ENCODE results near the gene KCNH8.
A peak's percentile ranks its signal among the peaks of the same experiment; 100 is the strongest.
"Not testable (repeated sequence)": the region's sequence is repeated elsewhere in the genome, so short reads cannot be mapped to it uniquely, and the experiment has no call there.

The KCNH8 gene

DNA sequence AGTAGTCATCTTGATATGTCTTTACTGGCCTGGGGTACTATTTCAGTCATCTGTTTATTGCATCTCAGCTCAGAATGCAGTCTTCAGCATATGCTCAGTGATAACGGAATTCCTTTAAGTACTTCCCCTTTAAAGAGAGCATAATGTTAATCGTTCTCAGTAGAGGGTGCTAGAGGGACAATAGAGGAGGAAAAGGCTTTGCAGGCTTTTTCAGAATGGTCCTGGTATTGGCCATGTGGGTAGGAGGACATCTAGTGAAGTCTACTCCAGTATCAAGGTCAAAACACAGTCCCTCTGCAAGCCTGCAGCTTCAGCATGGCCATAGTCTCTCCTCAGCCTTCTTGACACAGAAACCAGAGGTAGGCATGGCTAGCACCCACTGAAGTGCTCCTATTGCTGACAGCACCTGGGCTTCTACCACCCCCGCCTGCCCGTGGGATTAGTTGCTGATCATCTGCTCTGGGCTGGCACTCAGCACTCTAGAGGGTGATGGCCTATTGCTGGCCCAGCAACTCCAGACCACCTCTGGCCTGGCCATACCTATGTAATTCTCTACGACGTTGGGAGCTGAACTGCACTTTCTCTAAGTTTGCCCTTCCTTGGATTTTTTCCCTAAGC is 65.4 kb downstream of the KCNH8 start:
- H3K27ac Mint-ChIP-seq: no peak overlapping the region
- ATAC-seq (replicated peaks) (peak; percentile 83 to 90), DNase-seq (no peak)
- H3K4me1 Mint-ChIP-seq: peaks cover 5 to 9% of the 10 kb centered on the region in 2 donors
- H3K36me3 Mint-ChIP-seq: no peaks in the 10 kb centered on the region
- H3K4me3 Mint-ChIP-seq: no peak overlapping the region
- H3K9me3 Mint-ChIP-seq: no peaks in the 10 kb centered on the region
- no peaks in the 10 kb centered on the region for H3K27me3 Mint-ChIP-seq

DNA sequence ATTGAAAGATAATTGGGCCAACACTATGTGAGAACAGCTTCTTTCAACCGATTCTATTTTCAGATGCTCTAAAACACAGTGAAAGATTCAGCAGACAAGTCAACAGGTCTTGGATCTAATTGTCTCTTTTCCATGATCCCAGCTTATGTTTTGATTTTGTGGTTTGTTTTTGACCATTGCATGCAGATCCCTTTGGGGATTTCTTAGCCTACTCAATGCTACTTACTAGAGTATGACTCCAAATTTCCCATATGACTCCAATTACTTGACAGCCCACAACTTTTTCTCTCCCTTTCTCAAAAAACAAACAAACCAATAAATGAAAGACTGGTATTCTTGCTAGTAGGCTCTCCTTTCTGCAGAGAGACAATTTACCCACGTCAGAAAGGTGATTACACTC is 67.1 kb downstream of the KCNH8 start:
- Mint-ChIP-seq H3K27ac (no peak overlapping the region), H3K9me3 (peaks cover 0 to 1% of the 10 kb centered on the region in 2 donors), H3K4me3 (no peak overlapping the region), H3K27me3 (no peaks in the 10 kb centered on the region), H3K4me1 (peaks cover 5 to 14% of the 10 kb centered on the region in 2 donors), H3K36me3 (no peaks in the 10 kb centered on the region)
- no peak for ATAC-seq (replicated peaks)
- DNase-seq: no peak

DNA sequence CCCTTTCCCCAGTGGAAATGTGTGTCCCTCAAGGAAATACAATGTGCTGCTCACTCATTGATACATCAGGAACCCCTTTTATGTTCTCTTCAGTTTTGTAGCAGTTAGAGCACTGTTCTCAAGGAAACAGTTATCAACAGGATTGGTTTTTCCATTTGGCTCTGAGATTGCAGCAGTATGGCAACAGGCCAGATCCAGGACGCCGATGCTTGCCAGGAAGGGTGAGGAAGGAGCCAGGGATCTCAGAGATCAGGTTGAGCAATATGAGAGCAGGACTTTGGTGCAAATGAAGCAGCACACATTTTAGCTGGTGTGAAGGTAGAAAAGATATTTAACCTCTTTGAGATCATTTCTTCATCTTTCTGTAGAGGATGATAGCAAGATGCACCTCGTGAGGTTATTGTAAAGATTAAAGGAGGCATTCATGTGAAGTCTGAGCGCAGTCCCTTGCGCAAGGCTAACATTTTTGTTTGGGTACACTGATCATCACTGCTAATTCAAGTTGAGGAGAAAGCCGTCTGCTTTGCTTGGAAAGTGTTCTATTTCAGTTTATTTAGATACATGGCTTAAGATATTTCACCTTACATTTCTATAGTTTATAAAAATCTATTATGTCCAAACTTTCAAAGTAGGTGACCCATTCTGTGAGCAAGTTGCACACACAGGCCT is 68.5 kb downstream of the KCNH8 start:
- Mint-ChIP-seq H3K4me3 (no peak overlapping the region), H3K27me3 (no peaks in the 10 kb centered on the region), H3K36me3 (no peaks in the 10 kb centered on the region), H3K27ac (no peak overlapping the region), H3K9me3 (peaks cover 0 to 1% of the 10 kb centered on the region in 2 donors), H3K4me1 (peaks cover 5 to 14% of the 10 kb centered on the region in 2 donors)
- no peak for DNase-seq
- no peak for ATAC-seq (replicated peaks)

DNA sequence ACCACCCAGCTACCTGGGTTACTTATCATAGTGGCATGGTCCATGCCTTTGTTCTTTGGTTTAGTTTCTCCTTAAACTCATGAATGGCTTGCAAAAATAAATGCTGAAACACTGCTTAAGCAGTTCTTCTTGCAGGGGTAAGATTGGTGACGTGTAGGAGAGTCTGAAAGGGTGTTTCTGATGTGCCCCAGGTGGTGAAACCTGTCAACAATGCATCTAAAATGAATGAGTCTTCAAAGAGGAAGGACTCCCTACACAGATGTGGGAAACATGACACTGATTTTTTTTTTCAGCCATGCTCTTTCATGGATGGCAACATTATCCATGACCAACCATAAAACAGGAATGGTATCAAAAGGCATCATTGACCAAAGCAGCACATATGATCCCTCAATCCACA is 72.0 kb downstream of the KCNH8 start:
- ATAC-seq (replicated peaks) (no peak), DNase-seq (no peak)
- H3K9me3 Mint-ChIP-seq: peaks cover 0 to 1% of the 10 kb centered on the region in 2 donors
- H3K27ac Mint-ChIP-seq: no peak overlapping the region
- H3K27me3 Mint-ChIP-seq: no peaks in the 10 kb centered on the region
- no peaks in the 10 kb centered on the region for H3K36me3 Mint-ChIP-seq
- peaks cover 0 to 5% of the 10 kb centered on the region in 2 donors for H3K4me1 Mint-ChIP-seq
- H3K4me3 Mint-ChIP-seq: no peak overlapping the region

DNA sequence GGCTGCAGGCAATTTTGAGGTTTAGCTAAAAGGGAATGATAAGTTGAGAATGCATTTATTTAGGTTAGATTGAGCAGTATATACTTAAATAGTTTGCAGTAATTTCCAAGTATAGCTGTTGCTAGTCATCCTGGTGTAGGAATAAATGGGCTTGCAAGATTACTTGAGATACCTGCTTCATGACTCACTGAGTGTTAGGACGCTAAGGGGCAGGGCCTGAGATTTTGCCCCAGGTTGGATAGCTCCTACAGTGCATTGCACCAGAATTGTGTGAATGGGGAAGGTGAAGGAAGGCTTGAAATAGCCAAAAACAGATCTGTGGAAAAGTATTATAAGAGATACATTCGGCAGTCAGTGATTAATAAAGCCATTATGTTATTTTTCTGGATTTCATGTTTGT is 72.8 kb downstream of the KCNH8 start:
- Mint-ChIP-seq H3K27ac (no peak overlapping the region), H3K36me3 (no peaks in the 10 kb centered on the region), H3K4me3 (no peak overlapping the region), H3K4me1 (peaks cover 0 to 5% of the 10 kb centered on the region in 2 donors), H3K27me3 (no peaks in the 10 kb centered on the region), H3K9me3 (peaks cover 0 to 1% of the 10 kb centered on the region in 2 donors)
- DNase-seq (no peak), ATAC-seq (replicated peaks) (no peak)

DNA sequence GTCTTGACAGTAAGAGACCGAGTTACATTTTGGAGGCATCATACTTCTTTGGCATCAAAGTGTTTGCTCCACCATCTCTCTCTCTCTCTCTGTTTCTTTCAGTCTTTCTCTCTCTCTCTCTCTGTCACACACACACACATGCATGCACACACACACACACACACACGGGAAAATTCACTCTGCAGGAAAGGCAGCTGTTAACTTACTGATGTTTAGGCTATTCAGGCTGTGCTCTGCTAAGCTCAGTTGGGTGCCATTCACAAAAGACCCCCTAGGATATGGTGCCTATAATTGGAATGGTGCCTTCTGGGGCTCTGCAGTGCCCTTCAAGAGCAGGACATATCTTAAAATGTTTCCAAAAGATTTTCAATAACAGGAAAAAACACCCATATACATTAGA is 78.2 kb downstream of the KCNH8 start:
- Mint-ChIP-seq H3K27ac (no peak overlapping the region), H3K4me3 (no peak overlapping the region), H3K36me3 (peaks cover 4 to 9% of the 10 kb centered on the region in 2 donors), H3K4me1 (peaks cover 11 to 20% of the 10 kb centered on the region in 2 donors), H3K9me3 (peaks cover 10 to 11% of the 10 kb centered on the region in 2 donors), H3K27me3 (no peaks in the 10 kb centered on the region)
- ATAC-seq (replicated peaks) (no peak), DNase-seq (no peak)

DNA sequence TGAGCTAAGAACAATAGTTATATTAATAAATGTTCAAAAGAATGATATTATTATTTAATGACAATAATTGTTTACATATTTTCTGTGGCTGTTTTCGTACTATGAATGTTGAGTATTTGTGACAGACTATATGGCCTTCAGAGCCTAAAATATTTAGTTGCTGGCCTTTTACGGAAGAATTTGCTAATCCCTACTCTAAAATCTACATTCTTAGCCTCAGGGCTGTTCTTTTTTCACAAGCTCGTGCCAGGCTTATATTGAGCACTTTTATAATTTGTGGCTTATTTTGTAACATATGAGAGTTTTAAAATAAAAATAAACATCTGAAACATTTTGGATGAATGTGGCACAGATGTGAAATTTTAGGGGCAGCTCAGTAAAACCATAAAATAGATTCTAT is 79.9 kb downstream of the KCNH8 start:
- ATAC-seq (replicated peaks): no peak
- Mint-ChIP-seq H3K4me3 (no peak overlapping the region), H3K9me3 (peaks cover 10 to 11% of the 10 kb centered on the region in 2 donors)

DNA sequence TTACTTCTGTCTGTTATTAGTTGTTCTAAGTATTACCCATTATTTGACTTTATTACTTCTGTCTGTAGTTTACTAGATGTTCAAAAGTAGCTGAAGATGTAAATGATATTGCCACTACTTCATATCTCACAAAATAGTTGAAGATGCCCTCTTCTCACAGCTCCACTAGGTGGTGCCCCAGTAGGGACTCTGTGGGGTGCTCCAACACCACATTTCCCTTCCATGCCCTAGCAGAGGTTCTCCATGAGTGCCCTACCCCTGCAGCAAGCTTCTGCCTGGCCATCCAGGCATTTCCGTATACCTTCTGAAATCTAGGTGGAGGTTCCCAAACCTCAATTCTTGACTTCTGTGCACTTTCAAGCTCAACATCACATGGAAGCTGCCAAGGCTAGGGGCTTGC is 80.8 kb downstream of the KCNH8 start:
- H3K9me3 Mint-ChIP-seq: peaks cover 10 to 11% of the 10 kb centered on the region in 2 donors
- peak overlapping the region; percentile 97 for H3K27ac Mint-ChIP-seq
- H3K4me3 Mint-ChIP-seq: peak overlapping the region; percentile 80 to 81
- DNase-seq (no peak), ATAC-seq (replicated peaks) (peak in 1 of 2 donors; percentile 34)
- no peaks in the 10 kb centered on the region for H3K27me3 Mint-ChIP-seq
- peaks cover 14 to 31% of the 10 kb centered on the region in 2 donors for H3K4me1 Mint-ChIP-seq
- peaks cover 4 to 9% of the 10 kb centered on the region in 2 donors for H3K36me3 Mint-ChIP-seq

More for the DNA sequence above, 79.9 kb downstream of the KCNH8 start:
- DNase-seq: no peak
- peaks cover 4 to 9% of the 10 kb centered on the region in 2 donors for H3K36me3 Mint-ChIP-seq
- H3K27ac Mint-ChIP-seq: no peak overlapping the region
- H3K27me3 Mint-ChIP-seq: no peaks in the 10 kb centered on the region
- peaks cover 11 to 22% of the 10 kb centered on the region in 2 donors for H3K4me1 Mint-ChIP-seq

DNA sequence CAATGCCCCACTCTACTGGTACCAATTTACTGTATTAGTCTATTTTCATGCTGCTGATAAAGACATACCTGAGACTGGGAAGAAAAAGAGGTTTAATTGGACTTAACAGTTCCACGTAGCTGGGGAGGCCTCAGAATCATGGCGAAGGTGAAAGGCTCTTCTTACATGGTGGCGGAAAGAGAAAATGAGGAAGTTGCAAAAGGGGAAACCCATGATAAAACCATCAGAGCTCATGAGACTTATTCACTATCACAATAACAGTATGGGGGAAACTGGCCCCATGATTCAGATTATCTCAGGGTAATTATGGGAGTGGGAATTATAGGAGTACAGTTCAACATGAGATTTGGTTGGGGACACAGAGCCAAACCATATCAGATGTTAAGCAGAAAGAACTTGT is 81.6 kb downstream of the KCNH8 start:
- Mint-ChIP-seq H3K27ac (peak overlapping the region; percentile 97), H3K4me1 (peaks cover 14 to 31% of the 10 kb centered on the region in 2 donors), H3K9me3 (peaks cover 10 to 11% of the 10 kb centered on the region in 2 donors), H3K4me3 (peak overlapping the region; percentile 80 to 81)
- DNase-seq (peak; percentile 40), ATAC-seq (replicated peaks) (peak; percentile 96 to 97)
- not testable (repeated sequence) for H3K36me3 Mint-ChIP-seq, H3K27me3 Mint-ChIP-seq

DNA sequence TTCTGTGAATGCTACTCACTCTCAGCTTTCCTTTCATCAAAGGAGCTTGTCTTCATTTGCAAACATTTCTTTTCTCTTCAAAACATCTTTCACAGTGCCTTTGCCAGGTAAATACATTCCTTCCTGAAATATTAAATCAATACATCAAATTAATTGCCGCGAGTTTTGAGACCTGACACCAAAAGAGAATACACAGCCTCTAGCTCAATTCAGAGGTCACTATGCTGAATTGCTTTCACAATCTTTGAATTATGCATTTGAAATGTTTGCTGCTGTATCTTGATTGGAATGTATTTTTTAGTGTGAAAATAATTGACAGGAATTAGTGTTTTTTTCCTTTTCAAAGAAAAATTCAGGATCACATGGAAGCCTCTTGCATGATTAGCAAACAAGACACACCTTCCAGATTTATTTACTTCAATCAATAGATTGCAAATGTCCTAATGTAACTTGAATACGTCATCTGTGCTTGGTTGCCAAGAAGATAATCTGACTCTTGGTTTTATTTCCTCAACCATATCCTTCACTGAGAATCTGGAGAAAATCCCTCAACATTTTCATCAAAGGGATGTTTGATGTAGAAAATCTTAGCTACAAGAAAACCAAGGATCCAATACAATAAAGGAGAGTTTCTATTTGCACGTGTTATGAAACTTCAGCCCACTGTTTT is 83.6 kb downstream of the KCNH8 start:
- Mint-ChIP-seq H3K27me3 (no peaks in the 10 kb centered on the region), H3K36me3 (peaks cover 4 to 9% of the 10 kb centered on the region in 2 donors), H3K4me3 (no peak overlapping the region), H3K9me3 (peaks cover 10 to 11% of the 10 kb centered on the region in 2 donors), H3K27ac (no peak overlapping the region), H3K4me1 (peaks cover 14 to 25% of the 10 kb centered on the region in 2 donors)
- DNase-seq (no peak), ATAC-seq (replicated peaks) (no peak)

DNA sequence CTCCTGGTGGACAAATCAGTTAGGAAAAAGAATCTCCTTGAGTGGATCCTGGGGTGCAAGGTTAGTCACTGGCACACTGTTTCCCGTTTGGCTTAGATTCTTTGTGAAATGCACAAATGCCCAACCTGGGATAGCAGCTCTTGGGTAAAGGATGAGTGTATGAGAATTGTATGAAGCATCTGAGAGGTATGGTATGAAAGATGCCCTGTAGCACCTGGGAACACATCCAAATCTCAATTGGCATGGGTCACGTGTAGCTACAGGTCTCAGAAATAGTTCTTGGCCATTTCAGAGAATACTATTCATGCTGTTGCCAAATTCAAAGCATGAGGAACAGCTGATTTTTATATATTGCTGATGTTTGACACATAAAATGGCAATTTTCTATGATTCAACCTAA is 84.3 kb downstream of the KCNH8 start:
- Mint-ChIP-seq H3K36me3 (peaks cover 4 to 9% of the 10 kb centered on the region in 2 donors), H3K9me3 (peaks cover 9 to 11% of the 10 kb centered on the region in 2 donors), H3K4me1 (peaks cover 14 to 25% of the 10 kb centered on the region in 2 donors), H3K4me3 (no peak overlapping the region), H3K27ac (no peak overlapping the region), H3K27me3 (no peaks in the 10 kb centered on the region)
- ATAC-seq (replicated peaks) (no peak), DNase-seq (no peak)

DNA sequence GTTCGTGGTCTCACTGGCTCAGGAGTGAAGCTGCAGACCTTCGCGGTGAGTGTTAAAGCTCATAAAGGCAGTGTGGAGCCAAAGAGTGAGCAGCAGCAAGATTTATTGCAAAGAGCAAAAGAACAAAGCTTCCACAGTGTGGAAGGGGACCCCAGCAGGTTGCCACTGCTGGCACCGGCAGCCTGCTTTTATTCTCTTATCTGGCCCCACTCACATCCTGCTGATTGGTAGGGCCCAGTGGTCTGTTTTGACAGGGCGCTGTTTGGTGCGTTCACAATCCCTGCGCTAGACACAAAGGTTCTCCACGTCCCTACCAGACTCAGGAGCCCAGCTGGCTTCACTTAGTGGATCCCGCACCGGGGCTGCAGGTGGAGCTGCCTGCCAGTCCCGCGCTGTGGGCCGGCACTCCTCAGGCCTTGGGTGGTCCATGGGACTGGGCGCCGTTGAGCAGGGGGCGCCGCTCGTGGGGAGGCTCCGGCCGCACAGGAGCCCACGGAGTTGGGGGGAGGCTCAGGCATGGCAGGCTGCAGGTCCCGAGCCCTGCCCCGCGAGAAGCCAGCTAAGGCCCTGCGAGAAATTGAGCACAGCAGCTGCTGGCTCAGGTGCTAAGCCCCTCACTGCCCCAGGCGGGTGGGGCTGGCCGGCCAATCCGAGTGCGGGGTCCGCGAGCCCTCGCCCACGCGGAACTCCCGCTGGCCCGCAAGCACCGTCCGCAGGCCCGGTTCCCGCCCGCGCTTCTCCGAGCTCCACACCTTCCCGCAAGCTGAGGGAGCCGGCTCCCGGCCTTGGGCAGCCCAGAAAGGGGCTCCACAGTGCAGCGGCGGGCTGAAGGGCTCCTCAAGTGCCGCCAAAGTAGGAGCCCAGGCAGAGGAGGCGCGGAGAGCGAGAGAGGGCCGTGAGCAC is 85.8 kb downstream of the KCNH8 start:
- not testable (repeated sequence) for H3K27me3 Mint-ChIP-seq; H3K9me3 Mint-ChIP-seq; H3K36me3 Mint-ChIP-seq; H3K27ac Mint-ChIP-seq; ATAC-seq (replicated peaks); DNase-seq
- peaks cover 13 to 22% of the 10 kb centered on the region in 2 donors for H3K4me1 Mint-ChIP-seq
- H3K4me3 Mint-ChIP-seq: peak overlapping the region; percentile 70 to 71

DNA sequence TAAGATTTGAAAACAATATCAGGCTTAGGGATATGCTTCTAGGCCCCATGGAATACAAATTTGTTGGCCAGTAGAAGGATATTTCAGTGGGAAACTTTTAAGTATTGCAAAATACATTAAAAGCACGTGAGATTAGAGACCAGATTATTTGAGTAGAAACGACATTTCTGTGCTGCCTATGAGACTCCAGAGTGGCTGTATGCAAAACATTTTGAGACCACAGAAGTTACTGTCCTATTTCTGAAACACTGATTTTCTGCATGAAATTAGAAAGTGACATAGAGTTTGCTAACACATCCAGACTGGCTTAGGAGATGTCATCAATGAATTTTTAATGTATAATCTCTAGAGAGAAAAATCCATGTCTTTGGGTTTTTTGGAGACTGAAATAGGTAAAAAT is 99.8 kb downstream of the KCNH8 start:
- peaks cover 0 to 7% of the 10 kb centered on the region in 2 donors for H3K9me3 Mint-ChIP-seq
- ATAC-seq (replicated peaks) (no peak), DNase-seq (no peak)
- H3K27ac Mint-ChIP-seq: no peak overlapping the region
- peaks cover 4 to 6% of the 10 kb centered on the region in 2 donors for H3K36me3 Mint-ChIP-seq
- no peak overlapping the region for H3K4me3 Mint-ChIP-seq
- H3K4me1 Mint-ChIP-seq: peaks cover 2 to 9% of the 10 kb centered on the region in 2 donors
- no peaks in the 10 kb centered on the region for H3K27me3 Mint-ChIP-seq

DNA sequence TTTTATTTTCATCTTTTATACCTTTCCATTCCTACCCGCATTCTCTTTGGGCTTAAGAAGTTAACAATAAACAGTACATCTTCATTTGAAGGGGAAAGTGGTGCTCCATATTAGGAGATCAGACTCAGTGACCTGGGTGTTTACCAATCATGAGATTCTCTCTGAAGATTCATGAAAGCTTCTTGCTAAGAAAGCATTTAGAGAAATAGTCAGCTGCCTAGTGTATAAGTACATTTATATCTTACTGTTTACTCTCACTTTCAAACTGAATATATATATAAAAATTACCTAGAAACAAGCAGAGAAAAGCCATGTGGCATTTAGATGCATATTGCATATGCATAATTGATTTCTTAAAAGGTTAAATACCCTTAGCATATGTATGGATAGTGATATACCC is 100.5 kb downstream of the KCNH8 start:
- no peak overlapping the region for H3K4me3 Mint-ChIP-seq
- ATAC-seq (replicated peaks): no peak
- DNase-seq: no peak
- peaks cover 0 to 7% of the 10 kb centered on the region in 2 donors for H3K9me3 Mint-ChIP-seq
- no peak overlapping the region for H3K27ac Mint-ChIP-seq
- H3K27me3 Mint-ChIP-seq: no peaks in the 10 kb centered on the region
- peaks cover 4 to 6% of the 10 kb centered on the region in 2 donors for H3K36me3 Mint-ChIP-seq
- peaks cover 2 to 9% of the 10 kb centered on the region in 2 donors for H3K4me1 Mint-ChIP-seq

Data from stimulated activated naive B cell treated with anti-CD40 and anti-IgM and Interleukin-4, amounts not matched to agents 10 μg/mL and 1 μg/mL and 100 μg/mL, for 72 hours (primary cell).